Measurements from ENCODE around the gene ITK.
A peak's percentile ranks its signal among the peaks of the same experiment; 100 is the strongest.
"Not testable (repeated sequence)": the region's sequence is repeated elsewhere in the genome, so short reads cannot be mapped to it uniquely, and the experiment has no call there.

Gene ITK

GRCh38 chr5:157198277-157198986, 17.8 kb downstream of the ITK start:
- no peak for DNase-seq

GRCh38 chr5:157201857-157202256, 21.2 kb downstream of the ITK start:
- in situ Hi-C loops (cut with HindIII; ENCODE audit: low pct_ligation_motif_present, low pct_unique_long_range_greater_than_20kb, low sequenced_read_pairs), result no loop called here
- DNase-seq, result no peak

More at GRCh38 chr5:157198277-157198986, 17.8 kb downstream of the ITK start:
- in situ Hi-C loops (cut with HindIII; ENCODE audit: low pct_ligation_motif_present, low pct_unique_long_range_greater_than_20kb, low sequenced_read_pairs), result no loop called here

- in situ Hi-C loops (cut with HindIII; ENCODE audit: low pct_ligation_motif_present, low pct_unique_long_range_greater_than_20kb, low sequenced_read_pairs), result no loop called here
- no peak for DNase-seq
Measured at GRCh38 chr5:157203417-157203816, 22.8 kb downstream of the ITK start.

- in situ Hi-C loops (cut with HindIII; ENCODE audit: low pct_ligation_motif_present, low pct_unique_long_range_greater_than_20kb, low sequenced_read_pairs), result no loop called here
- DNase-seq, result no peak
Measured at GRCh38 chr5:157204765-157205164, 24.1 kb downstream of the ITK start.

- no peak for DNase-seq
- in situ Hi-C loops (cut with HindIII; ENCODE audit: low pct_ligation_motif_present, low pct_unique_long_range_greater_than_20kb, low sequenced_read_pairs), result no loop called here
Measured at GRCh38 chr5:157205708-157206107, 25.1 kb downstream of the ITK start.

GRCh38 chr5:157210652-157211051, 30.0 kb downstream of the ITK start:
- DNase-seq; in situ Hi-C loops (cut with HindIII; ENCODE audit: low pct_ligation_motif_present, low pct_unique_long_range_greater_than_20kb, low sequenced_read_pairs): not testable (repeated sequence)

GRCh38 chr5:157212307-157212706, 31.7 kb downstream of the ITK start:
- in situ Hi-C loops (cut with HindIII; ENCODE audit: low pct_ligation_motif_present, low pct_unique_long_range_greater_than_20kb, low sequenced_read_pairs), result no loop called here
- DNase-seq, result no peak

- in situ Hi-C loops (cut with HindIII; ENCODE audit: low pct_ligation_motif_present, low pct_unique_long_range_greater_than_20kb, low sequenced_read_pairs), result no loop called here
- no peak for DNase-seq
Measured at GRCh38 chr5:157213527-157214243, 33.0 kb downstream of the ITK start.

GRCh38 chr5:157214415-157214814, 33.8 kb downstream of the ITK start:
- DNase-seq, result no peak
- in situ Hi-C loops (cut with HindIII; ENCODE audit: low pct_ligation_motif_present, low pct_unique_long_range_greater_than_20kb, low sequenced_read_pairs), result no loop called here

- in situ Hi-C loops (cut with HindIII; ENCODE audit: low pct_ligation_motif_present, low pct_unique_long_range_greater_than_20kb, low sequenced_read_pairs), result no loop called here
- no peak for DNase-seq
Measured at GRCh38 chr5:157214861-157215513, 34.3 kb downstream of the ITK start.

- no peak for DNase-seq
- in situ Hi-C loops (cut with HindIII; ENCODE audit: low pct_ligation_motif_present, low pct_unique_long_range_greater_than_20kb, low sequenced_read_pairs), result no loop called here
Measured at GRCh38 chr5:157215514-157216167, 35.0 kb downstream of the ITK start.

GRCh38 chr5:157216391-157217142, 35.9 kb downstream of the ITK start:
- in situ Hi-C loops (cut with HindIII; ENCODE audit: low pct_ligation_motif_present, low pct_unique_long_range_greater_than_20kb, low sequenced_read_pairs), result no loop called here
- no peak for DNase-seq

- in situ Hi-C loops (cut with HindIII; ENCODE audit: low pct_ligation_motif_present, low pct_unique_long_range_greater_than_20kb, low sequenced_read_pairs), result no loop called here
Measured at GRCh38 chr5:157217289-157218024, 36.8 kb downstream of the ITK start.

GRCh38 chr5:157219491-157220271, 39.0 kb downstream of the ITK start:
- in situ Hi-C loops (cut with HindIII; ENCODE audit: low pct_ligation_motif_present, low pct_unique_long_range_greater_than_20kb, low sequenced_read_pairs), result no loop called here
- DNase-seq, result no peak

More at GRCh38 chr5:157217289-157218024, 36.8 kb downstream of the ITK start:
- DNase-seq, result peak; percentile 4

- in situ Hi-C loops (cut with HindIII; ENCODE audit: low pct_ligation_motif_present, low pct_unique_long_range_greater_than_20kb, low sequenced_read_pairs), result no loop called here
- DNase-seq, result no peak
Measured at GRCh38 chr5:157221959-157222358, 41.3 kb downstream of the ITK start.

- DNase-seq, result no peak
- in situ Hi-C loops (cut with HindIII; ENCODE audit: low pct_ligation_motif_present, low pct_unique_long_range_greater_than_20kb, low sequenced_read_pairs), result no loop called here
Measured at GRCh38 chr5:157222506-157223230, 42.0 kb downstream of the ITK start.
